Neuronal stem cell (in vitro differentiated cells): ENCODE measurements around the gene AFF3.

Source experiments
- DNase-seq: peaks from one replicate; pipeline ENCODE4 v3.0.0-alpha.2; 2013; ENCODE audit warnings: low spot score
- H2AFZ ChIP-seq: one replicate; pipeline ENCODE4 v1.6.1; 2013; ENCODE audit warnings: mild to moderate bottlenecking, low read length, inconsistent platforms
- H2AK5ac ChIP-seq: 2 replicates; pipeline ENCODE4 v1.6.1; 2013; ENCODE audit warnings: low read depth, mild to moderate bottlenecking, inconsistent platforms, low read length, moderate library complexity, mixed read lengths
- H2BK120ac ChIP-seq: 2 replicates; pipeline ENCODE4 v1.6.1; 2013; ENCODE audit warnings: low read depth, mild to moderate bottlenecking, inconsistent platforms, low read length, moderate library complexity, mixed read lengths
- H2BK12ac ChIP-seq: one replicate; pipeline ENCODE4 v1.6.1; 2013; ENCODE audit warnings: low read length, inconsistent platforms
- H2BK15ac ChIP-seq: 2 replicates; pipeline ENCODE4 v1.6.1; 2013; ENCODE audit warnings: mild to moderate bottlenecking, low read length, inconsistent platforms, mixed read lengths
- H2BK5ac ChIP-seq: one replicate; pipeline ENCODE4 v1.6.1; 2013; ENCODE audit warnings: inconsistent platforms, mild to moderate bottlenecking, low read length, moderate library complexity
- H3K14ac ChIP-seq: one replicate; pipeline ENCODE4 v1.6.1; 2013; ENCODE audit warnings: low read length, inconsistent platforms
- H3K18ac ChIP-seq: 2 replicates; pipeline ENCODE4 v1.6.1; 2013; ENCODE audit warnings: low read length, inconsistent platforms
- H3K23ac ChIP-seq: 2 replicates; pipeline ENCODE4 v1.6.1; 2013; ENCODE audit warnings: low read depth, mild to moderate bottlenecking, mixed read lengths, low read length, inconsistent platforms; ENCODE audit not compliant: poor library complexity
- H3K27ac ChIP-seq: replicated peaks from 3 replicates; pipeline ENCODE4 v1.5.1; 2013; ENCODE audit warnings: low read length, inconsistent platforms
- H3K27me3 ChIP-seq, 3 experiments: 2 replicates each; pipeline ENCODE4 v1.6.1; 2013; ENCODE audit warnings: low read length in 3 of 3, mild to moderate bottlenecking in 2 of 3, inconsistent platforms in 1 of 3, low read depth in 1 of 3, mixed read lengths in 1 of 3, moderate library complexity in 1 of 3; ENCODE audit not compliant: control insufficient read depth in 3 of 3, insufficient read depth in 3 of 3
- H3K36me3 ChIP-seq, 2 donors: replicated peaks in 1 of 2; 2 replicates each; pipeline ENCODE4 v1.6.1; 2013; ENCODE audit warnings: low read length in 2 of 2; ENCODE audit not compliant: control insufficient read depth in 2 of 2, insufficient read depth in 2 of 2
- H3K4ac ChIP-seq: 2 replicates; pipeline ENCODE4 v1.6.1; 2013; ENCODE audit warnings: inconsistent platforms, mild to moderate bottlenecking, low read length, moderate library complexity
- H3K4me1 ChIP-seq, 2 donors: 1 replicate in 1 of 2; 2 replicates in 1 of 2; pipeline ENCODE4 v1.6.1; 2013; ENCODE audit warnings: low read length in 2 of 2, low read depth in 1 of 2; ENCODE audit not compliant: control insufficient read depth in 2 of 2, insufficient read depth in 1 of 2
- H3K4me2 ChIP-seq: one replicate; pipeline ENCODE4 v1.6.1; 2013; ENCODE audit warnings: mild to moderate bottlenecking, low read length, inconsistent platforms; ENCODE audit not compliant: insufficient read depth, poor library complexity, severe bottlenecking
- H3K4me3 ChIP-seq, 2 donors: 2 replicates each; pipeline ENCODE4 v1.5.1; 2013; ENCODE audit warnings: low read length in 2 of 2, mild to moderate bottlenecking in 2 of 2, inconsistent platforms in 1 of 2, moderate library complexity in 1 of 2
- H3K79me1 ChIP-seq: one replicate; pipeline ENCODE4 v1.6.1; 2013; ENCODE audit warnings: low read depth, mild to moderate bottlenecking, inconsistent platforms, low read length, moderate library complexity
- H3K9ac ChIP-seq: one replicate; pipeline ENCODE4 v1.6.1; 2013; ENCODE audit warnings: mild to moderate bottlenecking, low read depth, low read length, inconsistent platforms; ENCODE audit not compliant: poor library complexity
- H3K9me3 ChIP-seq, 2 donors: replicated peaks in 1 of 2; 2 replicates each; pipeline versions ENCODE3 to v1.6.1; 2013; ENCODE audit warnings: low read length in 2 of 2, mild to moderate bottlenecking in 2 of 2, inconsistent platforms in 1 of 2, low read depth in 1 of 2, mixed read lengths in 1 of 2, moderate library complexity in 1 of 2; ENCODE audit not compliant: control insufficient read depth in 2 of 2, insufficient read depth in 1 of 2
- H4K8ac ChIP-seq: one replicate; pipeline ENCODE4 v1.6.1; 2013; ENCODE audit warnings: low read depth, mild to moderate bottlenecking, inconsistent platforms, low read length, moderate library complexity
- H4K91ac ChIP-seq: one replicate; pipeline ENCODE4 v1.6.1; 2013; ENCODE audit warnings: low read length, low read depth, mild to moderate bottlenecking, inconsistent platforms; ENCODE audit not compliant: poor library complexity
- WGBS, 2 donors: extraction: QIAGEN DNeasy Blood & Tissue Kit; methylation state at CpG; one replicate each; pipeline ENCODE4 v1.1.7; 2013; ENCODE audit warnings: missing lambda C conversion rate in 2 of 2, mixed read lengths in 1 of 2; ENCODE audit not compliant: insufficient read length in 2 of 2, insufficient replicate concordance in 1 of 2; ENCODE audit errors: extremely low coverage in 2 of 2; 5-methylcytosine and 5-hydroxymethylcytosine counted together

AFF3 gene

DNA sequence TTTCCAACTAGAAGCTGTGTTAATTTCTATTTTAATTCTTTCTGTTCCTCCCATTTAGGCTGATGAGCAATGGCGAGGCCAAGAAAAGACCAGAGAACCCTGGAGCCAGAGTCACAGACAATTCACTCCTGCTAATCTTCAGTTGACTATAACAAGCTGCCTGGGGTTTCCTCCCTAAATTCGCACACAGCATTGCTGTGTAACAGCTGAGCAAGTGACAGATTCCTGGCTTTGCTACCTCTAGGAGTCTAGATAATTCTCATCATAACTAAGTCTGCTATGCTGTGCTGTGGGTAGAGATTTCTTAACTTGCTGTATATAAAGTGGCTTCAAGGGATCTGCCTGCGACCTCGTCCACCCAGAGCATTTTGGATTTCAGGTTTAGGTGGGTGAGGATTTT, 521.3 kb downstream of the AFF3 start:
- H3K36me3 ChIP-seq, result no peaks in the 10 kb centered on the region
- H2BK15ac ChIP-seq, result no peak overlapping the region
- no peak overlapping the region for H3K9ac ChIP-seq
- H3K9me3 ChIP-seq, result peaks cover 3 to 8% of the 10 kb centered on the region in 2 donors
- no peaks in the 10 kb centered on the region for H3K79me1 ChIP-seq
- no peak overlapping the region for H2BK120ac ChIP-seq
- no peak overlapping the region for H3K4me2 ChIP-seq
- H2AFZ ChIP-seq, result no peak overlapping the region
- no peak for DNase-seq
- no peak overlapping the region for H3K18ac ChIP-seq
- no peak overlapping the region for H4K91ac ChIP-seq
- no peak overlapping the region for H3K14ac ChIP-seq
- no peaks in the 10 kb centered on the region for H3K27me3 ChIP-seq
- H3K23ac ChIP-seq, result no peak overlapping the region
- peaks cover 3% of the 10 kb centered on the region in 2 donors for H3K4me1 ChIP-seq
- no peak overlapping the region for H3K4me3 ChIP-seq
- H2BK12ac ChIP-seq, result no peak overlapping the region
- no peak overlapping the region for H2AK5ac ChIP-seq
- H2BK5ac ChIP-seq, result no peak overlapping the region
- H3K27ac ChIP-seq, result no peak overlapping the region
- no peak overlapping the region for H3K4ac ChIP-seq
- WGBS, 2 donors, result no CpG with 5 or more reads among the region's 4 CpGs
- H4K8ac ChIP-seq, result no peak overlapping the region

GRCh38 chr2:99619151-99619550, 523.2 kb downstream of the AFF3 start:
- Histone ChIP-seq H3K4ac (no peak overlapping the region), H3K18ac (no peak overlapping the region), H3K4me2 (no peak overlapping the region), H4K8ac (no peak overlapping the region), H4K91ac (no peak overlapping the region), H3K36me3 (no peaks in the 10 kb centered on the region), H3K27me3 (no peaks in the 10 kb centered on the region), H3K4me1 (peaks cover 3% of the 10 kb centered on the region in 2 donors), H3K4me3 (no peak overlapping the region), H3K14ac (no peak overlapping the region), H3K9me3 (peaks cover 3 to 8% of the 10 kb centered on the region in 2 donors), H2AFZ (no peak overlapping the region), H2AK5ac (no peak overlapping the region), H2BK15ac (no peak overlapping the region), H3K27ac (no peak overlapping the region), H3K23ac (no peak overlapping the region), H3K9ac (no peak overlapping the region), H2BK5ac (no peak overlapping the region), H2BK12ac (no peak overlapping the region), H2BK120ac (no peak overlapping the region), H3K79me1 (no peaks in the 10 kb centered on the region)
- WGBS, 2 donors, result no CpG with 5 or more reads among the region's 1 CpG
- DNase-seq, result no peak

DNA sequence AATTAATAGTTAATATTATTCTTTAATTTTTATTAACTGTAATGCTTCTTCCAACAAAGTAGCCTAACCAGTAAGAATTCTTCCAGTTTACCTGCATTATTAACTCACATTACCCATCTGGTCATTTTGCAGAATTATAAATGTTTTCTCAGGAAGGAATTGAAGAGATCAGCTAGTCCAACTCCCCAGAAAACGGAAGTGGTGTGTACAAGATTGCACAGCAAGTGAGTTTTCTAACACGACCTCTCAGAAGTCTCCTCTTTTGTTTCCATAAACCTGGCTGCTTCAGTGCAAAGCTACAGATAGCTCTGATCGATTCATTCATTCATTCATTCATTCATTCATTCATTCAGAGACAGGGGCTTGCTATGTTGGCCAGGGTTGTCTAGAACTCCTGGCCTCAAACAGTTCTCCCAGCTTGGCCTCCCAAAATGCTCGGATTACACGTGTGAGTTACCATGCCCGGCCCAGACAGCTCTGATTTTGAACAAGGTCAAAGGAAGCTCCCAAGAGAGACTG, 523.8 kb downstream of the AFF3 start:
- Histone ChIP-seq H3K9me3 (peaks cover 3 to 8% of the 10 kb centered on the region in 2 donors), H3K4me1 (peaks cover 3 to 5% of the 10 kb centered on the region in 2 donors), H3K27me3 (no peaks in the 10 kb centered on the region), H3K18ac (no peak overlapping the region), H3K14ac (no peak overlapping the region), H3K36me3 (no peaks in the 10 kb centered on the region), H3K23ac (no peak overlapping the region), H2BK5ac (no peak overlapping the region), H4K91ac (no peak overlapping the region), H2BK15ac (no peak overlapping the region), H3K79me1 (no peaks in the 10 kb centered on the region), H2AK5ac (no peak overlapping the region), H4K8ac (no peak overlapping the region), H3K4me2 (no peak overlapping the region), H3K27ac (no peak overlapping the region), H3K4me3 (no peak overlapping the region), H2AFZ (no peak overlapping the region), H3K4ac (no peak overlapping the region), H2BK12ac (no peak overlapping the region), H3K9ac (no peak overlapping the region), H2BK120ac (no peak overlapping the region)
- no CpG with 5 or more reads among the region's 6 CpGs for WGBS, 2 donors
- DNase-seq, result no peak

DNA sequence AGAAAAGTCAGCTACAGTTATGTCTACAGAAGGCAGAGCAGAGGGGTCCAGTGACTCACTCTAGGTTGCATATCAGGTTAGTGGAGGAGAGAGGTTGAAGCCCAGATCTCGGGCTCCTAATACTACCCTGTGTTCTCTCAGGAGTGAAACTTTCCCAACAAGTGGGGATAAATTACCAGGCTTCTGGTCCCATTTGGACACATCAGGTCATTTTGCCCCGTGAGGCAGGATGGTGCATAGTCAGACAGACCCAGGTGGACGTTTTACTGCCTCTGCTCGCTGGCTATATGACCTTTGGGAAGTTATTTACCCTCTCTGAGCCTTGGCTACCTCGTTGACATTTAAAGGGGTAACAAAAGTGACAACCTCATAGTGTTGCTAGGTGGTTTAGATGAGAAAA, 524.6 kb downstream of the AFF3 start:
- no peak overlapping the region for H3K9ac ChIP-seq
- DNase-seq, result no peak
- no peaks in the 10 kb centered on the region for H3K36me3 ChIP-seq
- H4K8ac ChIP-seq, result no peak overlapping the region
- no peak overlapping the region for H3K14ac ChIP-seq
- peaks cover 3 to 5% of the 10 kb centered on the region in 2 donors for H3K4me1 ChIP-seq
- no peak overlapping the region for H3K23ac ChIP-seq
- H3K27me3 ChIP-seq, result no peaks in the 10 kb centered on the region
- no peak overlapping the region for H3K18ac ChIP-seq
- H2BK5ac ChIP-seq, result no peak overlapping the region
- no peak overlapping the region for H2BK12ac ChIP-seq
- H3K27ac ChIP-seq, result no peak overlapping the region
- H2BK15ac ChIP-seq, result no peak overlapping the region
- no peak overlapping the region for H3K4ac ChIP-seq
- no peak overlapping the region for H2AK5ac ChIP-seq
- H4K91ac ChIP-seq, result no peak overlapping the region
- WGBS, 2 donors, result no CpG with 5 or more reads among the region's 5 CpGs
- no peak overlapping the region for H3K4me3 ChIP-seq
- H3K4me2 ChIP-seq, result no peak overlapping the region
- H3K79me1 ChIP-seq, result no peaks in the 10 kb centered on the region
- H3K9me3 ChIP-seq, result peaks cover 3 to 8% of the 10 kb centered on the region in 2 donors
- no peak overlapping the region for H2BK120ac ChIP-seq
- no peak overlapping the region for H2AFZ ChIP-seq
